ENCODE results near the gene TSSC4.

TSSC4 gene

GRCh38 chr11:2417856-2418692 is 17.5 kb downstream of the TSSC4 start:
- no peak for DNase-seq (ENCODE audit: low read depth in 2 of 2)

DNA sequence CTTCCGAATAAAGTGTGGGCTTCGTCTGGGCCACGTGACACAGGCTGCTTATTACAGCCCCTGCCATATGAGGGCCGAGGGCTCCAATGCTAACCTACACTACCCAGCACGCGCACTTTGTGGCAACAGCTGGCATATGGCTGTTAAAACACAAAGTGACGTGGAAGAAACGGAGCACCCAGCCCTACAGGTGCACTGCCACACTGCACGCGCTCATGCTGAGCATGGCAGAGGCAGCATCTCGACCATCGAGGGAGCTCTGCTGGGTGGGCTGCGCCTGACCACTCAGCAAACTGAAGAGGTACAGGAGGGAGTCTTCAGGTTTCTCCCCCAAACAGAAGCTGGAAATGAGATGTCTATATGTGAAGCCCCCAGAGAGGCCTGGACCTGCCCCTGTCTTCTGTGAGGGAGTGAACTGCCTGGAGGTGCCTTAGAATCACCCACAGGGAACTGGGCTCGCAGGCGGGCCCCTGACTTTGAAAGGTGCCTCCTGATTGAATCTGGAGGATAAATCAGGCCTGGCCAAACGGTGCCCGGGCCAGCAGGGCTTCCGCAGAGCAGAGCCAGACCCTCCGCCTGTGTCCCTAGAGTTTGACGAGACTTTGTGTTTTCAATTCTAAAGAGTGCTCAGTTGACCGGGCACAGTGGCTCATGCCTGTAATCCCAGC is 18.3 kb downstream of the TSSC4 start:
- no peak for DNase-seq (ENCODE audit: low read depth in 2 of 2)

DNA sequence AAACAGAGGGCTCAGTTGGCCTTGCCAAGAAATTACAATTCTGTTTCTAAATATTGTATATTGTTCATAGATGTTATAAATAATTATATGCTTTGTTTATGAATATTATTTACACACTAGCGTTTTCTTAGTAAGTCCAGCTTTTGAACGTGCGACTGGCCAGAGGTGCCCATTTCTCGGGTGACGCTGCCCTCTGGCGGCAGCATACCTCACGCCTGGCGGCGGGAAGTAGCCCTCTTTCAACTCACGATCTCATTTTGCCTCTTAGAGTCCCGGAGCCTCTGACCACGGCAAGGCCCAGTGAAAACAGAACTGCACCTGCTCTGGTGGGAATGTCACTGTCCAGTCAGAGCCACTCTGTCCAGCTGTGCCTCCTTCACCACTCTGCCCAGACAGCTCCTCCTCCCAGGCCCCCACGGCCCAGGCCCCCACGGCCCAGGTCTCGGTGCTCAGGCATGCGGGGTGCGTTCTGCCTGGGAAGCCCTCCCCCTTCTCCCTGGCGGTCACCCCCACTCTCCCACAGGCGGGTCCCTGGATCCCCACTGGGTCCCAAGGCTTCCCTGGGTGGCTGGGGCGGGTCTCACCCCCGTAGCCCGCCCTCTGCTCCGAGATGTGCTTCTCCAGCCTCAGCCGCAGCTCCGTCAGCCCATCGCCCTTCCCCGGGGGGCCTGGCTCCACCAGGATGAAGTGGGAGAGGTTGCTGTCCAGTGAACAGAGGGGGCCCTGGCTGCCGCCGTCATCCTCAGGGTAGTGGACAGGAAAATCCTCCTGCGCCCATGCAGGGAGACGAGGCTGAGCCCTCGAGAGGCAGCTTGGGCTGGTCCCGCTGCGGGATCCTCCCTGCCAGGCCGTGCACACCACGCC is 19.3 kb downstream of the TSSC4 start:
- peak in 1 of 2 experiments; percentile 52 for DNase-seq (ENCODE audit: low read depth in 2 of 2)

GRCh38 chr11:2420502-2421225 is 20.1 kb downstream of the TSSC4 start:
- DNase-seq (ENCODE audit: low read depth in 2 of 2) = peak; percentile 47 to 67

DNA sequence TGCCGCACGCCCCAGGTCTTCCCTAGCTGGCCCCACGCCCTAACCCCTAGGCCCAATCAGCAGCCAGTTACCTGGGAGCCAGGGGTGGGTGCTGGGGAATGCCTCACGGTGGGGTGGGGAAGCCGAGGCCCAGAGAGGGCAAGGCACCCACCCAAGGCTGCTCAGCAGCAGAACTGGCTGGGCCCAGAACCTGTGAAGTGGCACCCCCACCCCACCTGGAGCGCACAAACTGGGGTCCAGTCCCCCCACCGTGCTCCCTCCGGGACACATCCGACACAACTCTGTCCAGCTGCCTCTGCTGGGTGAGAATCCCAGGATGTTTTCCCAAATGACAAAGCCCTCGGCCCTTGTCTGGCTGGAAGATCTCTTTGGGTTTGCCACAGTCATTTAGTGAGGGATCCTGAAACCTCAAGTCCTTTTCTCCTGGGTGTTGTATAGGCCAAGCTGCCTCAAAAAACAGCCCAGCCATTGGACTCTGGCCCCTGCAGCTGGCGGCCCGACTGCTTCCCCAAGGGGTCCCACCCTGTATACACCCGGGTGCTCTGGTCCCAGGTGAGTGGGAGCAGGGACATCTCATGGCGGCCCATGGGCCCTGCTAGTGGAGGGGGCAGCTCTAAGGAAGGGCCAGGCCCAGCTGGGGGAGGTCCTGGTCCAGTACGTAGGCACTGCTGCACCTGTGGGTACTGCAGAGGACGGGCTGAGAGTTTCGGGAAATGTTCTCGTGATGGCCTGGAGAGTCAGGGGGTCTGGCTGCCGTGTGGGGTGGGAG is 20.9 kb downstream of the TSSC4 start:
- DNase-seq (ENCODE audit: low read depth in 2 of 2) = no peak

- no peak for DNase-seq (ENCODE audit: low read depth in 2 of 2)
Measured at GRCh38 chr11:2421996-2422395, 21.4 kb downstream of the TSSC4 start.

DNA sequence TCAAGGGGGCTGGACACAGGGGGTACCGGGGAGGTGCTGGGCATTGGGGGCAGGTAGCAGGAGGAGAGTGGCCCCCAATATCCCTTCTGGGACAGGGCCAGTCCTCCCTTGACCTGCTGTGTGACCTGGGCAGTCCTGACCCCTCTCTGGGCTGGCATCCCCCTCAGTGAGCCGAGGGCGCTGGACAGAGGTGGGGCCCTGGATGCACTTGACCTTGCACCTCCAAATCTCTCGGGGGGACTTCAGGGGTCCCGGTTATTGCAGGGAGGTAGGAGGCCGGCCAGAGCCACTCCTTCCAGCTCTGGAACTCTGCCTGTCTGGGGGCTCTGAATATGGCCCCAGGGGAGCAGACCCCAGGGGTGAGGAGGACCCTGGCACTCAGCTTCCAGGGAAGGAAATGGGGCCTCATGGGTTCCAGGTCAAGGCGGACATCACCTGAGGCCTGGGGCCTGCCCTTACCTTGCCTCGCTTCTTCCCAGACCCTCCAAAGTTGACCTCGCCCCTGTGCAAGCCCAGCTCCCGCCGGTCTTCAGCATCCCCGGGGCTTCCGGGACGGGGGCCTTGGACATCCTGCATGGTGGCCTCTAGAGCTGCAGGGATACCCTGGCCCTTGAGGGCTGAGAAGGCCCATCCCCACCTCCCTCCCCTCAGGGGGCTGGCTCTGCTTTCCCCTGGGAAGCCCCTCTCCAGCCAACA is 22.1 kb downstream of the TSSC4 start:
- no peak for DNase-seq (ENCODE audit: low read depth in 2 of 2)

- no peak for DNase-seq (ENCODE audit: low read depth in 2 of 2)
Measured at GRCh38 chr11:2423157-2424025, 22.8 kb downstream of the TSSC4 start.

DNA sequence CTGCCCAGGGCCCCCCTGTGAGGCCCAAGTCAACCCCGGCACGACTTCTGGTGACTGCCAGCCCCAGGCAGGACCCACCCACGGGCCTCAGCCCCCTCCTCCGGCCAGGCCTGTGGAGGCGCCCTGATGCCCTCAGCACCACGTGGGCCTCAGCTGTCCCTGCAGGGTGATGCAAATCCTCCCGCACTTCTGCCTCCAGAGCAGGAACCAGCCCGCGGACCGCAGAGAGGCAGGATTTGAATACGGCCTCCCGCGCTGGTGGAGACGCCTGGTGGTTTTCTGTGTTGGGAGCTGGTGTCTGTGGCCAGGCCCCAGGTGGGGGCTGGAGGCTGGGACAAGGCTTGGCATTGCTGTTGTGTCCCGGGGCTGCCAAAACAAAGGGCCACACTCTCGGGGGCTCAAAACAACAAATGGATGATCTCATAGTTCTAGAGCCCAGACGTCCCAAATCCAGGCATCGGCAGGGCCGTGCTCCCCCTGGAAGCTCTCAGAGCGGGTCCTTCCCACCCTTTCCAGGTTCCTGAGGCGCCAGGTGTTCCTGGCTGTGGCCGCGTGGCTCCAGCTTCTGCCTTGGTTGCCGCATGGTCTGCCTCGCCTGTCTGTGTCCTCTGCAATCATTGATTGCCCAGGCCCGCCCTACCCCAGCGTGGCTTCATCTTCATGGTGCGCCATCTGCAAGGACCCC is 24.4 kb downstream of the TSSC4 start:
- DNase-seq (ENCODE audit: low read depth in 2 of 2) = no peak

DNA sequence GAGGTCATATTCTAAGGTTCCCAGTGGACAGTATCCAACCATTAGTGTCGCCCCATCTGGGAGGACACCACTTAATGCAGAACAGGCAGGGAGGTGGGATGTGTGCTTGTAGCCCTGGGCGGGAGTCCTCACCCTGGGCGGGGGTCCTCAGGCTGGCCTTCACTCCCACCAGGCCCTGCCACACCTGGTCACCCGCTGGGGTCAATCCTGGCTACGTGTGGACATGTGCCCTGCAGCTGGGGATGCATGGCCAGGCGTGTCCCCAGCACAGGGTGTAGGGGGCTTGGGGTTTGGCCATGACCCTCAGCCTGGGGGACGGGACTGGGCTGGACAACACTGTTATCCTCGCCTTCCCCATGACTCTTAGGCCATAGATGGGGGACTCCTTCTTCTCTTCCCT is 25.0 kb downstream of the TSSC4 start:
- DNase-seq (ENCODE audit: low read depth in 2 of 2) = no peak

GRCh38 chr11:2426221-2426620 is 25.7 kb downstream of the TSSC4 start:
- no peak for DNase-seq (ENCODE audit: low read depth in 2 of 2)

- DNase-seq (ENCODE audit: low read depth in 2 of 2) = no peak
Measured at GRCh38 chr11:2426826-2427521, 26.4 kb downstream of the TSSC4 start.

- DNase-seq (ENCODE audit: low read depth in 2 of 2) = no peak
Measured at GRCh38 chr11:2427721-2428321, 27.3 kb downstream of the TSSC4 start.

GRCh38 chr11:2428322-2428795 is 27.8 kb downstream of the TSSC4 start:
- peak; percentile 77 to 85 for DNase-seq (ENCODE audit: low read depth in 2 of 2)

GRCh38 chr11:2431395-2431794 is 30.8 kb downstream of the TSSC4 start:
- DNase-seq (ENCODE audit: low read depth in 2 of 2) = no peak

DNA sequence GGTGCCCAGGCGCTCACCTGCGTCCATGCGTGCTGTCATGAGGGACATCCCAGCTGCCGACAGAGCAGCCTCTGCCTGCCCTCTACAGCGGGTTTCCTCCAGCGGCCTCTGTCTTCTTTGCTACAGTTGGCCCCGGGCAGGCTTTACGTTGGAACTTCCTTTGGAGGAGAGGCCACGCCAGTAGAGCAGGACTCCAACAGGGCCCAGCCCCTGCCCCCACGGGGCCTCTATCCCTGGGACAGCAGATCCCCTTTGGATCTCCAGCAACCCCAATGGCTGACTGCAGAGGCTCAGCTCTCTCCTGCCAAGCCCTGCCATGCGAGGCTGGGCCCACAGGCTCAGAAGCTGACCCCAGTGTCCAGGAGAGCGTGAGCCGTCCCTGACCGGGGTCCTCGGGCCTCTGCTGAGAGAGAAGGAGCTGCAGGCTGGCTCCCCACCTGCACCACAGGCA is 31.6 kb downstream of the TSSC4 start:
- DNase-seq (ENCODE audit: low read depth in 2 of 2) = no peak

GRCh38 chr11:2432628-2433071 is 32.1 kb downstream of the TSSC4 start:
- no peak for DNase-seq (ENCODE audit: low read depth in 2 of 2)

All from stimulated activated CD4-positive, alpha-beta T cell treated with anti-CD3 and anti-CD28 coated beads, Interleukin-12 subunit alpha, Interleukin-12 subunit beta, amount 100 ng/mL, for 24 hours (primary cell).